A673 (cell line): Measurements from ENCODE around the gene HSD17B4. TPM values are rescaled to one million over a fixed set of nuclear protein-coding genes. Genes with fewer than 3 reads are reported as not detected.
A peak's percentile ranks its signal among the peaks of the same experiment; 100 is the strongest.
"Not testable (repeated sequence)": the region's sequence is repeated elsewhere in the genome, so short reads cannot be mapped to it uniquely, and the experiment has no call there.

Source experiments
- BruUV-seq: library from RNA; stranded (reverse); fragments of 400-500 nt; replicated peaks from 2 replicates; lab custom pipeline; 2021; lab: Mats Ljungman, UMichigan
- CTCF ChIA-PET: fragments of 300-600 bp; sonication (Branson Sonifier 250); formaldehyde crosslinking; loops from one replicate; lab custom pipeline; 2022; ENCODE audit warnings: antibody characterized with exemption; lab: Charles Lee
- POLR2A ChIA-PET: fragments of 300-600 bp; sonication (Branson Sonifier 250); formaldehyde crosslinking; loops from one replicate; lab custom pipeline; 2022; ENCODE audit warnings: antibody characterized with exemption; ENCODE audit not compliant: low non-redundant PET; lab: Charles Lee
- DNase-seq: peaks from one replicate; pipeline ENCODE4 v3.0.0-alpha.2; 2015; ENCODE audit warnings: low spot score
- H3K27ac ChIP-seq: fragments of 200-600 bp; sonication (generic); 2 replicates; pipeline ENCODE4 v1.5.1; 2016; ENCODE audit warnings: mixed run types, low read depth, mild to moderate bottlenecking, mixed read lengths, antibody characterized with exemption, low read length; ENCODE audit not compliant: poor library complexity, severe bottlenecking
- H3K27me3 ChIP-seq: fragments of 200-600 bp; sonication (generic); replicated peaks from 2 replicates; pipeline ENCODE4 v1.6.1; 2017; ENCODE audit warnings: mixed run types, low read depth, mild to moderate bottlenecking, mixed read lengths, antibody characterized with exemption, low read length; ENCODE audit not compliant: insufficient read depth, poor library complexity
- H3K36me3 ChIP-seq: fragments of 200-600 bp; sonication (generic); 2 replicates; pipeline ENCODE4 v1.6.1; 2016; ENCODE audit warnings: mixed run types, mild to moderate bottlenecking, mixed read lengths, antibody characterized with exemption, low read length; ENCODE audit not compliant: insufficient read depth, poor library complexity, severe bottlenecking
- H3K4me1 ChIP-seq: fragments of 200-600 bp; sonication (generic); 2 replicates; pipeline ENCODE4 v1.6.1; 2017; ENCODE audit warnings: mixed run types, mild to moderate bottlenecking, mixed read lengths, antibody characterized with exemption, low read length; ENCODE audit not compliant: insufficient read depth, poor library complexity, severe bottlenecking
- H3K4me3 ChIP-seq: fragments of 200-600 bp; sonication (generic); 2 replicates; pipeline ENCODE4 v1.5.1; 2016; ENCODE audit warnings: low read depth, mixed run types, mild to moderate bottlenecking, mixed read lengths, low read length; ENCODE audit not compliant: poor library complexity, severe bottlenecking
- H3K9me3 ChIP-seq: fragments of 200-600 bp; sonication (generic); 2 replicates; pipeline ENCODE4 v1.6.1; 2016; ENCODE audit warnings: mixed run types, low read depth, mild to moderate bottlenecking, mixed read lengths, antibody characterized with exemption, low read length; ENCODE audit not compliant: poor library complexity, severe bottlenecking
- CTCF ChIP-seq: fragments of 300-800, 200-600 bp; sonication (generic); conservative IDR thresholded peaks from 2 replicates; pipeline ENCODE4 v1.5.1; 2017; ENCODE audit warnings: low read depth, mild to moderate bottlenecking, antibody characterized with exemption, low read length, moderate library complexity, mixed read lengths
- EZH2 ChIP-seq: fragments of 200-600 bp; sonication (generic); IDR thresholded peaks from 2 replicates; pipeline ENCODE4 v1.6.1; 2017; ENCODE audit warnings: borderline replicate concordance, low read depth, mild to moderate bottlenecking, mixed read lengths, antibody characterized with exemption, low read length; ENCODE audit not compliant: poor library complexity, severe bottlenecking
- intact Hi-C: fragments of 100-400 bp; cut with micrococcal nuclease; formaldehyde crosslinking; loops from one replicate; pipeline ENCODE4 v1.10.0; 2022; ENCODE audit not compliant: unreplicated experiment
- total RNA-seq: library from RNA; stranded (reverse); gene quantifications from 2 replicates; pipeline ENCODE4 v1.2.3, GENCODE V29; 2021

The HSD17B4 gene
- total RNA-seq, 1 experiment from 2014 or later, result 140 TPM

- BruUV-seq, result no TSS peak
- Histone ChIP-seq H3K27me3 (no peaks in the 10 kb centered on the region), H3K4me3 (no peak overlapping the region), H3K4me1 (no peaks in the 10 kb centered on the region), H3K36me3 (no peaks in the 10 kb centered on the region), H3K27ac (no peak overlapping the region), H3K9me3 (no peaks in the 10 kb centered on the region)
- ChIA-PET POLR2A (no interaction called here), CTCF (interaction anchor here (0.6 to 0.8 kb wide), 3 partner anchors 17 to 414 kb away, joined by 3 to 4 read pairs (median 3); partner anchors contain the start of gene DMXL1)
- TF ChIP-seq EZH2, result no peak
- peak; percentile 80 for TF ChIP-seq CTCF
- intact Hi-C loops, result no loop called here
- DNase-seq, result peak; percentile 72
These were observed 16.7 kb upstream of the HSD17B4 start for GRCh38 chr5:119435436-119436132.

GRCh38 chr5:119437785-119438586 is 14.3 kb upstream of the HSD17B4 start:
- intact Hi-C loops, H3K9me3 ChIP-seq, POLR2A ChIA-PET, H3K27me3 ChIP-seq, H3K4me3 ChIP-seq, H3K4me1 ChIP-seq, H3K27ac ChIP-seq, H3K36me3 ChIP-seq, DNase-seq, BruUV-seq, CTCF ChIA-PET: not testable (repeated sequence)

- CTCF ChIA-PET, DNase-seq, BruUV-seq, H3K4me3 ChIP-seq, H3K9me3 ChIP-seq, H3K27me3 ChIP-seq, H3K36me3 ChIP-seq, H3K27ac ChIP-seq, H3K4me1 ChIP-seq, intact Hi-C loops, POLR2A ChIA-PET: not testable (repeated sequence)
These were observed 13.7 kb upstream of the HSD17B4 start for GRCh38 chr5:119438587-119438917.

GRCh38 chr5:119439140-119439631 is 13.1 kb upstream of the HSD17B4 start:
- Histone ChIP-seq H3K27me3 (no peaks in the 10 kb centered on the region), H3K27ac (no peak overlapping the region), H3K4me3 (no peak overlapping the region), H3K9me3 (no peaks in the 10 kb centered on the region), H3K4me1 (no peaks in the 10 kb centered on the region), H3K36me3 (no peaks in the 10 kb centered on the region)
- intact Hi-C loops, result no loop called here
- no TSS peak for BruUV-seq
- TF ChIP-seq CTCF (no peak), EZH2 (no peak)
- CTCF ChIA-PET, result no interaction called here
- no peak for DNase-seq
- POLR2A ChIA-PET, result no interaction called here

GRCh38 chr5:119439632-119440031 is 12.7 kb upstream of the HSD17B4 start:
- POLR2A ChIA-PET, H3K27ac ChIP-seq, DNase-seq, intact Hi-C loops, H3K4me1 ChIP-seq, H3K9me3 ChIP-seq, H3K36me3 ChIP-seq, H3K27me3 ChIP-seq, BruUV-seq, CTCF ChIA-PET, H3K4me3 ChIP-seq: not testable (repeated sequence)
